Measurements from ENCODE around the gene HOMER1.

Gene HOMER1

GRCh38 chr5:79474367-79475151 is 39.4 kb downstream of the HOMER1 start:
- ChIA-PET POLR2A (interaction anchor here (2.4 kb wide), 1 partner anchor 40 kb away, joined by 7 read pairs; the partner anchor contains the start of gene HOMER1), CTCF (interaction anchor here (0.7 kb wide), 1 partner anchor 206 kb away, joined by 5 read pairs; no protein-coding TSS in a partner anchor)
- TF ChIP-seq HDGF (IDR thresholded peaks at IDR 0.05; ENCODE audit: borderline replicate concordance): no peak
- no peak for TF ChIP-seq ELF4 (IDR thresholded peaks at IDR 0.05)
- TF ChIP-seq TARDBP (IDR thresholded peaks at IDR 0.05): no peak
- TF ChIP-seq CTBP1 (IDR thresholded peaks at IDR 0.05; ENCODE audit: borderline replicate concordance): no peak
- no peak for TF ChIP-seq SP1 (IDR thresholded peaks at IDR 0.05)
- no peak for TF ChIP-seq BHLHE40 (IDR thresholded peaks at IDR 0.05; ENCODE audit: borderline replicate concordance)
- no peak for DNase-seq (ENCODE audit: extremely low spot score)

- CTCF ChIA-PET: no interaction called here
- POLR2A ChIA-PET: no interaction called here
- DNase-seq (ENCODE audit: extremely low spot score): peak; percentile 12
- TF ChIP-seq PKNOX1 (IDR thresholded peaks at IDR 0.05) (no peak), CTBP1 (IDR thresholded peaks at IDR 0.05; ENCODE audit: borderline replicate concordance) (no peak), L3MBTL2 (conservative IDR thresholded peaks at IDR 0.05) (no peak), BHLHE40 (IDR thresholded peaks at IDR 0.05; ENCODE audit: borderline replicate concordance) (no peak), TARDBP (IDR thresholded peaks at IDR 0.05) (no peak), NFRKB (IDR thresholded peaks at IDR 0.05) (no peak), LEF1 (IDR thresholded peaks at IDR 0.05; ENCODE audit: borderline replicate concordance) (no peak), ARNT (IDR thresholded peaks at IDR 0.05) (no peak), FOXM1 (IDR thresholded peaks at IDR 0.05; ENCODE audit: borderline replicate concordance) (no peak)
Measured at GRCh38 chr5:79471556-79471955, 42.4 kb downstream of the HOMER1 start.

- TF ChIP-seq SUZ12 (IDR thresholded peaks at IDR 0.05): no peak
- no peak for TF ChIP-seq NFRKB (IDR thresholded peaks at IDR 0.05)
- TF ChIP-seq L3MBTL2 (conservative IDR thresholded peaks at IDR 0.05): no peak
- no peak for TF ChIP-seq ARNT (IDR thresholded peaks at IDR 0.05)
- no peak for TF ChIP-seq SP1 (IDR thresholded peaks at IDR 0.05)
- no peak for TF ChIP-seq CTBP1 (IDR thresholded peaks at IDR 0.05; ENCODE audit: borderline replicate concordance)
- TF ChIP-seq FOXK2 (IDR thresholded peaks at IDR 0.05): no peak
- TF ChIP-seq ZNF384 (IDR thresholded peaks at IDR 0.05): no peak
- no peak for TF ChIP-seq HDGF (IDR thresholded peaks at IDR 0.05; ENCODE audit: borderline replicate concordance)
- TF ChIP-seq BHLHE40 (IDR thresholded peaks at IDR 0.05; ENCODE audit: borderline replicate concordance): no peak
- TF ChIP-seq FOXA1 (IDR thresholded peaks at IDR 0.05): no peak
- TF ChIP-seq PKNOX1 (IDR thresholded peaks at IDR 0.05): no peak
- no peak for TF ChIP-seq LEF1 (IDR thresholded peaks at IDR 0.05; ENCODE audit: borderline replicate concordance)
- TF ChIP-seq TARDBP (IDR thresholded peaks at IDR 0.05): no peak
- no peak for TF ChIP-seq ELF4 (IDR thresholded peaks at IDR 0.05)
- peak; percentile 32 for DNase-seq (ENCODE audit: extremely low spot score)
- ChIA-PET CTCF (interaction anchor here (0.5 to 2.5 kb wide), 10 partner anchors 17 to 474 kb away, joined by 3 to 10 read pairs (median 4); no protein-coding TSS in a partner anchor), POLR2A (no interaction called here)
Measured at GRCh38 chr5:79464695-79465332, 49.1 kb downstream of the HOMER1 start.

- ChIA-PET CTCF (interaction anchor here (0.6 to 2.5 kb wide), 7 partner anchors 18 to 444 kb away, joined by 3 to 10 read pairs (median 4); no protein-coding TSS in a partner anchor), POLR2A (interaction anchor here (0.6 kb wide), 1 partner anchor 49 kb away, joined by 3 read pairs; the partner anchor contains the start of gene HOMER1)
- no peak for DNase-seq (ENCODE audit: extremely low spot score)
- no peak for TF ChIP-seq BHLHE40 (IDR thresholded peaks at IDR 0.05; ENCODE audit: borderline replicate concordance)
- no peak for TF ChIP-seq PKNOX1 (IDR thresholded peaks at IDR 0.05)
- no peak for TF ChIP-seq ZNF384 (IDR thresholded peaks at IDR 0.05)
- no peak for TF ChIP-seq LEF1 (IDR thresholded peaks at IDR 0.05; ENCODE audit: borderline replicate concordance)
- TF ChIP-seq FOXM1 (IDR thresholded peaks at IDR 0.05; ENCODE audit: borderline replicate concordance): no peak
- TF ChIP-seq SUZ12 (IDR thresholded peaks at IDR 0.05): no peak
- TF ChIP-seq SP1 (IDR thresholded peaks at IDR 0.05): no peak
- TF ChIP-seq FOXK2 (IDR thresholded peaks at IDR 0.05): no peak
- TF ChIP-seq ARNT (IDR thresholded peaks at IDR 0.05): no peak
- no peak for TF ChIP-seq TARDBP (IDR thresholded peaks at IDR 0.05)
- no peak for TF ChIP-seq CTBP1 (IDR thresholded peaks at IDR 0.05; ENCODE audit: borderline replicate concordance)
- TF ChIP-seq NFRKB (IDR thresholded peaks at IDR 0.05): no peak
- no peak for TF ChIP-seq ELF4 (IDR thresholded peaks at IDR 0.05)
- TF ChIP-seq HDGF (IDR thresholded peaks at IDR 0.05; ENCODE audit: borderline replicate concordance): no peak
- no peak for TF ChIP-seq FOXA1 (IDR thresholded peaks at IDR 0.05)
- no peak for TF ChIP-seq L3MBTL2 (conservative IDR thresholded peaks at IDR 0.05)
Measured at GRCh38 chr5:79464278-79464677, 49.7 kb downstream of the HOMER1 start.

- TF ChIP-seq ARNT (IDR thresholded peaks at IDR 0.05) (no peak), TARDBP (IDR thresholded peaks at IDR 0.05) (no peak), FOXM1 (IDR thresholded peaks at IDR 0.05; ENCODE audit: borderline replicate concordance) (no peak), FOXK2 (IDR thresholded peaks at IDR 0.05) (no peak), HDGF (IDR thresholded peaks at IDR 0.05; ENCODE audit: borderline replicate concordance) (no peak), PKNOX1 (IDR thresholded peaks at IDR 0.05) (no peak), LEF1 (IDR thresholded peaks at IDR 0.05; ENCODE audit: borderline replicate concordance) (no peak), FOXA1 (IDR thresholded peaks at IDR 0.05) (no peak), ELF4 (IDR thresholded peaks at IDR 0.05) (no peak), NFRKB (IDR thresholded peaks at IDR 0.05) (no peak), CTBP1 (IDR thresholded peaks at IDR 0.05; ENCODE audit: borderline replicate concordance) (no peak), BHLHE40 (IDR thresholded peaks at IDR 0.05; ENCODE audit: borderline replicate concordance) (no peak)
- CTCF ChIA-PET: interaction anchor here (1.1 kb wide), 1 partner anchor 9 kb away, joined by 3 read pairs; no protein-coding TSS in a partner anchor
- POLR2A ChIA-PET: interaction anchor here (1.6 kb wide), 1 partner anchor 55 kb away, joined by 4 read pairs; no protein-coding TSS in a partner anchor
- no peak for DNase-seq (ENCODE audit: extremely low spot score)
Measured at GRCh38 chr5:79459626-79460025, 54.3 kb downstream of the HOMER1 start.
